ENCODE results near the gene SRC.

The SRC gene

DNA sequence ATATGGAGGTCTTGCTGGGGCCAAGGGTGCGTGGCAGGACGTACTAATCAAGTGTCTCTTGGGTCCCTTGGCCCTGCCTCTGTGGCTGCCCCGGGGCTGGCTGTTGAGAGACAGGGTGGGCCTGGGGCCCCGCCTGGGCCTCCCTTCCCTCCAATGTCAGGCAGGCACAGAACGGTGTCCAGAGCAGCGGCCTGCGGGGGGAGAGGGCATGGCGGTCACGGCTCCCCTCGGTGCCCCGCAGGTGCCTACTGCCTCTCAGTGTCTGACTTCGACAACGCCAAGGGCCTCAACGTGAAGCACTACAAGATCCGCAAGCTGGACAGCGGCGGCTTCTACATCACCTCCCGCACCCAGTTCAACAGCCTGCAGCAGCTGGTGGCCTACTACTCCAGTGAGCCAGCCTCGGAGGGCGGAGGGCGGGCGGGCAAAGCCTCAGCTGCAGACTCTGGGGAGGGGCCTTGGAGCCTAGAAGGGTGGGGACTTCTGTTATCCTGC, 50.0 kb downstream of the SRC start:
- DNase-seq (ENCODE audit: low read depth, low spot score) = peak; percentile 41

GRCh38 chr20:37396416-37397075, 50.6 kb downstream of the SRC start:
- no peak for DNase-seq (ENCODE audit: low read depth, low spot score)

- DNase-seq (ENCODE audit: low read depth, low spot score) = peak; percentile 41
These were observed 51.4 kb downstream of the SRC start for GRCh38 chr20:37397076-37397953.

- DNase-seq (ENCODE audit: low read depth, low spot score) = no peak
These were observed 52.2 kb downstream of the SRC start for GRCh38 chr20:37397954-37398749.

DNA sequence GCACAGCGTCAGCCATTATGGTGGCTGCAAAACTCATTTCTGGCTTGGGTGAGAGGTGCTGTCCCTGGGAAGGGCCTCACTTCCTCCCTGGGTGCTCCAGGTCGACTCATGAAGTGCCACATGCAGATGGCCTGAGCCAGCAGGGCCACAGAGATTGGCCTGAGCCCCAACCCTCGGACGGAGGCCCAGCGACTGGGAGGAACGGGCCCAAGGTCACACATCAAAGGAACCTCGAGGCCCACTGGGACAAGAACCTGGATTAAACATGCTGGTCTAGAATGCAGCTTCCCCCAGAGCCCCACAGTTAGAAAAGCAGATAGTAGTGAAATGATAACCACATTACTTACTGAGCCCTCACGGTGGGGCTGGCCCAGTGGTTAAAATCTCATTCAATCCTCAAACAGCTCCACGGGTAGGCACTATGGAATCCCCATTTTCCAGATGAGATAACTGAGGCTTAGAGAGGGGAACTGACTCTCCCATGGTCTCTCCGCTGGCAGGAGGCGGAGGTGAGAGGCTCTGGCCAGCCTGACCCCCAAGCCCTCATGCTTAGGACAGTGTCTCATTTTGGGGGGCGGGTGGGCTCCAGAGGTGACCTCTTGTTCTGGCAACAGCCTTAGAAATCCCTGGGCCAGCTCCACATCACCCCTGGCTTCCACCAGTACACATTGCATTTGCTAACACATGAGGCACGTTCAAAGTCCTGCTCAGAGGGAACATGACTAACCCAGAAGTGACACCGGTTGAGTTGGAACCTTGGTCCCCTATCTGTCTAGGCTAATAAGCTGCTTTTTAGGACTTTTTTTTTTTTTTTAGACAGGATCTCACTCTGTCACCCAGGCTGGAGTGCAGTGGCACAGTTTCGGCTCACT, 53.0 kb downstream of the SRC start:
- no peak for DNase-seq (ENCODE audit: low read depth, low spot score)

- DNase-seq (ENCODE audit: low read depth, low spot score) = no peak
These were observed 55.5 kb downstream of the SRC start for GRCh38 chr20:37401282-37401929.

DNA sequence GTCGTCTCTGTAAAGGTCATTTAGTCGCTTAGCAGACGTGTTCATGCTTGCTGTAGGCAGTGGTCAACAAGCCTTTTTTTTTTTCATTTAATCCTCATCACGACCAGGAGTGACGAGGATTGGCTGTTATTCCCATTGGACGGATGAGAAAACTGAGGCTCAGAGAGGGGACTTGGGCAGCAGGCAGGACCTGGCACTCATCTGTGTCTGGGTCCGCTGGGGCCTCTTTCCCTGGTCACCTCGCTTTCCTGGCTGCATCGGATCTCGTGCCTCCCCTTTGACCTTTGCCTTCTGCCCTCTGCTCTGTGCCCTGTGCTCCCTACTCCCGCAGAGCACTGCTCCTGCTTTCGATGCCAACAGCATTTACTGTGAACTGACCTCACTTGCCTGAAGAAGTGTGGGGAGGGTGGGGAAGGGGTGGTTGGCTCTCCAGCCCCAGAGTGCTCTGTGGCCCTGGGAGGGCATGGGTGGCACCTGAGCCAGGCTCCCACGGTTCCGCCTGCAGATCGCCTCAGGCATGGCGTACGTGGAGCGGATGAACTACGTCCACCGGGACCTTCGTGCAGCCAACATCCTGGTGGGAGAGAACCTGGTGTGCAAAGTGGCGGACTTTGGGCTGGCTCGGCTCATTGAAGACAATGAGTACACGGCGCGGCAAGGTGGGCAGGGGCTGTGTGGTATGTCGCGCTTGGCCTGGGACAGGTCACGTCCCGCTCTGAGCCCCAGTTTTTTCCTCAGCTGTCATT, 56.2 kb downstream of the SRC start:
- DNase-seq (ENCODE audit: low read depth, low spot score) = no peak

DNA sequence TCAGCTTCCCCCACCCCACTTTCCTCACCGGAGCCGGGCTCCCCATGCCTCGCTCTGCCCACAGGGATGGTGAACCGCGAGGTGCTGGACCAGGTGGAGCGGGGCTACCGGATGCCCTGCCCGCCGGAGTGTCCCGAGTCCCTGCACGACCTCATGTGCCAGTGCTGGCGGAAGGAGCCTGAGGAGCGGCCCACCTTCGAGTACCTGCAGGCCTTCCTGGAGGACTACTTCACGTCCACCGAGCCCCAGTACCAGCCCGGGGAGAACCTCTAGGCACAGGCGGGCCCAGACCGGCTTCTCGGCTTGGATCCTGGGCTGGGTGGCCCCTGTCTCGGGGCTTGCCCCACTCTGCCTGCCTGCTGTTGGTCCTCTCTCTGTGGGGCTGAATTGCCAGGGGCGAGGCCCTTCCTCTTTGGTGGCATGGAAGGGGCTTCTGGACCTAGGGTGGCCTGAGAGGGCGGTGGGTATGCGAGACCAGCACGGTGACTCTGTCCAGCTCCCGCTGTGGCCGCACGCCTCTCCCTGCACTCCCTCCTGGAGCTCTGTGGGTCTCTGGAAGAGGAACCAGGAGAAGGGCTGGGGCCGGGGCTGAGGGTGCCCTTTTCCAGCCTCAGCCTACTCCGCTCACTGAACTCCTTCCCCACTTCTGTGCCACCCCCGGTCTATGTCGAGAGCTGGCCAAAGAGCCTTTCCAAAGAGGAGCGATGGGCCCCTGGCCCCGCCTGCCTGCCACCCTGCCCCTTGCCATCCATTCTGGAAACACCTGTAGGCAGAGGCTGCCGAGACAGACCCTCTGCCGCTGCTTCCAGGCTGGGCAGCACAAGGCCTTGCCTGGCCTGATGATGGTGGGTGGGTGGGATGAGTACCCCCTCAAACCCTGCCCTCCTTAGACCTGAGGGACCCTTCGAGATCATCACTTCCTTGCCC, 57.4 kb downstream of the SRC start:
- DNase-seq (ENCODE audit: low read depth, low spot score) = no peak

DNA sequence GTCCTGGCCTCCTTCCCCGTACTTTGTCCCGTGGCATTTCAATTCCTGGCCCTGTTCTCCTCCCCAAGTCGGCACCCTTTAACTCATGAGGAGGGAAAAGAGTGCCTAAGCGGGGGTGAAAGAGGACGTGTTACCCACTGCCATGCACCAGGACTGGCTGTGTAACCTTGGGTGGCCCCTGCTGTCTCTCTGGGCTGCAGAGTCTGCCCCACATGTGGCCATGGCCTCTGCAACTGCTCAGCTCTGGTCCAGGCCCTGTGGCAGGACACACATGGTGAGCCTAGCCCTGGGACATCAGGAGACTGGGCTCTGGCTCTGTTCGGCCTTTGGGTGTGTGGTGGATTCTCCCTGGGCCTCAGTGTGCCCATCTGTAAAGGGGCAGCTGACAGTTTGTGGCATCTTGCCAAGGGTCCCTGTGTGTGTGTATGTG, 58.5 kb downstream of the SRC start:
- no peak for DNase-seq (ENCODE audit: low read depth, low spot score)

GRCh38 chr20:37405351-37405897, 59.5 kb downstream of the SRC start:
- DNase-seq (ENCODE audit: low read depth, low spot score) = no peak

DNA sequence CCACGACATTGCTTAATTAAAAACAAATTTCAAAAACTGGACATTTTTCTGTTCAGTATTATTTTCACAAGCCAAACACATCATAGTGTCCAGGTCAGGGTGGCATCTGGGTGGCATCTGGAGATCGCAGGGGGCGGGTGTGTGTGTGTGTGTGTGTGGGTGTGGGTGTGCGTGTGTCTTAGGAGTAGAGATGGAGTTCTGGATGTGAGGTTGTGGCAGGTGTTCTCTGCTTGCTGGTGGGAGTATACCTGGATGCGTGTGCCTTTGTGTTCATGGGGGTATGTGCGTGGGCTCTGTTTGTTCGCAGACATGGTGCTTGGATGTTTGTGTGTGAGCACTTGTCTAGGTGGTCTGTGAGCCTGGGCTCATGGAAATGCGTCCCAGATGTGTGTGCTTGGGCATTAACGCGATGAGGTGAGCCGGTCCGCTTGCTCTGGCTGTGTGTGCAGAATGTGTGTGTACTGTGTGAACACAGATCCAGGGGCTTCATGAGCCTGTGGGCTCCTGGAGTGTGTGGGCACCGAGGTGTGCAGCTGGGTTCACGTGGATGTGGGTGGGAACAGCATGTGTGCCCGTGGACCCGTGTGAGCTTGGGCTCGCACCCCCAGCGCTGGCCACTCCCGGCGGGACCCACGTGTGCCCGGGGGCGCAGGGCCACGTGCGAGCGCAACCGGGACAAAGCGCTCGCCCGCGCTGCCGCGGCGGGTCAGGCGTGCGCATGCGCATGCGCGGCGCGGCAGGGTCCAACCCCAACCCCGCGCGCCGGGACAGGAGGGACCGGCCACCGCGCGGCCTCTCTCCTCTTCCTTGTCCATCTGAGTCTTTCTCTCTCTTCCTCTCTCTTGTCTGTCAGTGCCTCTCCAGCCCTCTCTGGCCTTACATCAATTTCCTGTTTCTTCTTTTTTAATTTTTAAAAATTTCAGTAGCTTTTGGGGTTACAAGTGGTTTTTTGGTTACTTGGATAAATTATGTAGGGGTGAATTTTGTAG, 60.4 kb downstream of the SRC start:
- DNase-seq (ENCODE audit: low read depth, low spot score) = peak; percentile 69

DNA sequence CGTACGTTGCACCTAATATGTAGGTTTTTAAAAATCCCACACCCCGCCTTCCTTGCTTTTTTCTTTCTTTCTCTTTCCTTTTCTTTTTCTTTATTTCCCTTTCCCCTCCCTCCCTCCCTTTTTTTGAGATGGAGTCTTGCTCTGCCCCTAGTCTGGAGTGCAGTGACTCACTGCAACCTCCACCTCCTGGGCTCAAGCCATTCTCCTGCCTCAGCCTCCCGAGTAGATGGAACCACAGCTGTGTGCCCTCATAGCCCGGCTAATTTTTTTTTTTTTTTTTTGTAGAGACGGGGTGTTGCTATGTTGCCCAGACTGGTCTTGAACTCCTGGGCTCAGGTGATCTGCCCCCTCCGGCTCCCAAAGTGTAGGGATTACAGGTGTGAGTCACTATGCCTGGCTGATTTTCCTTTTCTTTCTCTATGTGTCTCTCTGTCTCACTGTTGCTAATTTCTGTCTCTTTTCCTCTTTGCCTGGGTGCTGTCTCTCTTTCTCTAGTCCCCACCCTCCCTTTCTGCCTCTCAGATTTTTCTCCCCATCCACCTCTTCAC, 61.2 kb downstream of the SRC start:
- no peak for DNase-seq (ENCODE audit: low read depth, low spot score)

GRCh38 chr20:37407573-37408002, 61.6 kb downstream of the SRC start:
- DNase-seq (ENCODE audit: low read depth, low spot score) = no peak

DNA sequence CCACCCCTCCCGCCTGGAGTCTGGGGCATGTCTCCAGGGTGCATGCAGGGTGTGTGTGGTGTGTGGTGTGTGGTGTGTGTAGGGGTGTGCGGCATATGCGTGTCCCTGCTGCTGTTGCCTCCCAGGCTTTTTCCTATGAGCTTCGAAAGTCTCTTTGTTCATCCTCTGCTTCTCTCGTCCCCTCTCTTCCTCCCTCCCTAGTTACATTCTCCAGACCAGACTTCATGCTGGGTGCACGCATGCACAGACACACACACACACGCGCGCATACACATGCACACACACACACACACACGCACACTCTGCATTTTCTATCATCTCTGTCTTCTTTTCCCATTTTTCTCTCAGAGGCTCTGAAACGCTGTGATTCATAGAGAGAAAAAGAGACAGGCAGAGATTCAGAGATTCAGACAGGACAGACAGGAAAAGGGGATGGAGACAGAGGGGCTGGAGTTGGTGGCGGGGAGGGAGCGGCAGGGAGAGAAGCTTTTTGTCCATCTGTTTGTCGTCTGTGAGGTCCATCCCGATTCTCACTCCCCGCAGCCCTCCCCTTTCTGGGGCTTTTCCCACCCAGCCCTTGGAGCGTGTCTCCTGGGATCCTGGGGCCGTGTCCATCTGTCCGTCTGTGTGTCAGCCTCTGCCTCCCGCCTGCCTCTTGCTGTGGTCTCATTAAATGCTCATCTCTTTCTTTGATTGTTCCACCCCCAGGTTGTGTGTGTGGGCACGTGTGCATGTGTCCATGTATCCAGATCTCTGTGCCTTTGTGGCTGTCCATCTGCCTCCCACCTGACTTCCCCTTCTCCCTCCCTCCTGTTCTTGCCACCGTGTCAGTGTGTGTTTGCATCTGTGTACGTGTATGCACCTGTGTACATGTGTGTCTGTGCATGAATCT, 62.6 kb downstream of the SRC start:
- no peak for DNase-seq (ENCODE audit: low read depth, low spot score)

- no peak for DNase-seq (ENCODE audit: low read depth, low spot score)
These were observed 65.7 kb downstream of the SRC start for GRCh38 chr20:37411408-37412219.

Data from astrocyte of the hippocampus (primary cell).